CD4-positive, CD25-positive, alpha-beta regulatory T cell (primary cell): ENCODE data around the gene RPL27. TPM values are rescaled to one million over a fixed set of nuclear protein-coding genes. Genes with fewer than 3 reads are reported as not detected.
"Not testable (repeated sequence)": the region's sequence is repeated elsewhere in the genome, so short reads cannot be mapped to it uniquely, and the experiment has no call there.

ENCODE experiments used
- ATAC-seq, 2 donors: fragments of 150-1000 bp; cut with Tn5 transposase; one replicate each; pipeline ENCODE4 v1.10.0; 2021; ENCODE audit warnings: low read depth in 2 of 2, moderate number of reproducible peaks in 2 of 2, moderate library complexity in 1 of 2
- DNase-seq, 3 donors: peaks; one replicate each; pipeline versions ENCODE4 v3.0.0 to v3.0.0-alpha.2; 2012 to 2022; ENCODE audit warnings: mixed read lengths in 1 of 3
- H3K27ac ChIP-seq: one replicate; pipeline ENCODE4 v1.7.0; 2013; ENCODE audit warnings: mild to moderate bottlenecking, low read length; ENCODE audit not compliant: insufficient read depth, poor library complexity, severe bottlenecking
- H3K27me3 ChIP-seq: one replicate; pipeline ENCODE4 v1.7.0; 2013; ENCODE audit warnings: low read length; ENCODE audit not compliant: control insufficient read depth, insufficient read depth
- H3K36me3 ChIP-seq: one replicate; pipeline ENCODE4 v1.7.0; 2013; ENCODE audit warnings: mild to moderate bottlenecking, low read length, moderate library complexity; ENCODE audit not compliant: control insufficient read depth, insufficient read depth
- H3K4me1 ChIP-seq: 2 replicates; pipeline ENCODE4 v1.7.0; 2013; ENCODE audit warnings: mild to moderate bottlenecking, low read length; ENCODE audit not compliant: insufficient read depth, control insufficient read depth, poor library complexity, severe bottlenecking
- H3K4me3 ChIP-seq: one replicate; pipeline ENCODE4 v1.7.0; 2013; ENCODE audit warnings: low read depth, mild to moderate bottlenecking, low read length, moderate library complexity
- H3K9me3 ChIP-seq, 2 experiments: 1 replicate in 1 of 2; 2 replicates in 1 of 2; pipeline ENCODE4 v1.7.0; 2013; ENCODE audit warnings: low read length in 2 of 2, mild to moderate bottlenecking in 1 of 2, moderate library complexity in 1 of 2; ENCODE audit not compliant: control insufficient read depth in 2 of 2
- H3K27ac Mint-ChIP-seq, 3 donors: one replicate each; pipeline ENCODE4 v1.8.0; 2020 to 2022; ENCODE audit warnings: mild to moderate bottlenecking in 3 of 3, mixed read lengths in 3 of 3, moderate library complexity in 2 of 3
- H3K27me3 Mint-ChIP-seq: one replicate; pipeline ENCODE4 v1.8.0; 2022; ENCODE audit warnings: mild to moderate bottlenecking, mixed read lengths
- H3K36me3 Mint-ChIP-seq: one replicate; pipeline ENCODE4 v1.8.0; 2020; ENCODE audit warnings: mixed read lengths
- H3K4me1 Mint-ChIP-seq, 4 donors: one replicate each; pipeline ENCODE4 v1.8.0; 2020 to 2022; ENCODE audit warnings: mixed read lengths in 4 of 4, mild to moderate bottlenecking in 1 of 4
- H3K4me3 Mint-ChIP-seq, 4 donors: one replicate each; pipeline ENCODE4 v1.8.0; 2020 to 2022; ENCODE audit warnings: mild to moderate bottlenecking in 4 of 4, mixed read lengths in 4 of 4, moderate library complexity in 3 of 4
- H3K9me3 Mint-ChIP-seq, 7 donors: one replicate each; pipeline ENCODE4 v1.8.0; 2020 to 2022; ENCODE audit warnings: mixed read lengths in 7 of 7, mild to moderate bottlenecking in 3 of 7, moderate library complexity in 2 of 7
- polyA plus RNA-seq, 4 donors: library from polyadenylated mRNA; unstranded; fragments of 300-500 nt; fragmentation: Illumina TruSeq; gene quantifications; one replicate each; pipeline ENCODE4 v1.2.3, GENCODE V29; 2021
- total RNA-seq: library from RNA; stranded (reverse); gene quantifications from one replicate; pipeline ENCODE4 v1.2.3, GENCODE V29; 2022

RPL27 gene
- total and polyA plus RNA-seq, 5 donors from 2014 or later: 881 to 2,241 (median 1,824) TPM

DNA sequence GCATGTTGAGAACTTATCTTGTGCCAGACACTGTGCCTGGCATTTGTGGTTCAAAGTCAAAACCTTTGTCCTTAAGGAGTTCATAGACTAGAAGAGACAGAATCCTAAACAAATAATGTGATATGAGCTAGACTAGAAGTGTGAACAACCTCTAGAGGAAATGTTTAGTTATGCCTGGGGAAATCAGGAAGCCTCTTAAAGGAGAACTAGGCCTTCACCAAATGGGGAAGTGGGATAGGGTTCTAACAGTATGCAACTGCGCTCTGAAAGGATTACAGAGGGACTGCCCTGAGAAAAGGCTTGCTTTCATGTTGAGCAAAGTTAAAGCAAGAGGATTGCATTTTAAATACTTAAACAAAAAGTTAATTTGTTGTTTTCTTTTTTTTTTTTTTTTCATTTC, 13.0 kb upstream of the RPL27 start:
- no peak overlapping the region for H3K27ac ChIP-seq
- H3K27me3 ChIP-seq: no peaks in the 10 kb centered on the region
- no peak for DNase-seq
- H3K36me3 ChIP-seq: peaks cover 43% of the 10 kb centered on the region
- Mint-ChIP-seq H3K4me3 (peak overlapping the region in 1 of 4 donors; percentile 25), H3K27ac (no peak overlapping the region), H3K4me1 (peaks cover 11 to 38% (median 20%) of the 10 kb centered on the region in 4 donors), H3K36me3 (peaks cover 21% of the 10 kb centered on the region), H3K9me3 (no peaks in the 10 kb centered on the region), H3K27me3 (peaks cover 3% of the 10 kb centered on the region)
- peaks cover 15% of the 10 kb centered on the region for H3K4me1 ChIP-seq
- H3K9me3 ChIP-seq: no peaks in the 10 kb centered on the region
- H3K4me3 ChIP-seq: no peak overlapping the region
- ATAC-seq: no peak

DNA sequence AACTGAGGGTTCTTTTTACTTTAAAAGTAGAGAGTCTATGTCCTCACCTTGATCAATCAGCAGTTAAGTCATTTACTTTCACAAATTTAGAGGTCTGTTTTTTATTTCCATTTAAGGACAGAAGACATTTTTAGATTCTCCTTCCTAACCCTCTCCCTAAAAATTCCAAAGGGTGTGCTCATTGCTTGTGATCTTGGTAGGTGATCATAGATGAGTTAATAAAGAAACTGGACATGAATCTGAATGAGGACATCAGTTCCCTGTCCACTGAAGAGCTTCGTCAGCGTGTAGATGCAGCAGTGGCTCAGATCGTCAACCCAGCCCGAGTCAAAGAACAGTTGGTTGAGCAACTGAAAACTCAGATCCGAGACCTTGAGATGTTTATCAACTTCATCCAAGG, 9.1 kb upstream of the RPL27 start:
- ATAC-seq (no peak), DNase-seq (no peak)
- Histone ChIP-seq H3K9me3 (no peaks in the 10 kb centered on the region), H3K27ac (no peak overlapping the region), H3K36me3 (peaks cover 71% of the 10 kb centered on the region), H3K27me3 (no peaks in the 10 kb centered on the region), H3K4me3 (no peak overlapping the region), H3K4me1 (no peaks in the 10 kb centered on the region)
- H3K9me3 Mint-ChIP-seq: no peaks in the 10 kb centered on the region
- H3K36me3 Mint-ChIP-seq: peaks cover 31% of the 10 kb centered on the region
- peak overlapping the region in 1 of 3 donors; percentile 15 for H3K27ac Mint-ChIP-seq
- H3K4me3 Mint-ChIP-seq: no peak overlapping the region
- H3K27me3 Mint-ChIP-seq: no peaks in the 10 kb centered on the region
- peaks cover 0 to 14% (median 4%) of the 10 kb centered on the region in 4 donors for H3K4me1 Mint-ChIP-seq

DNA sequence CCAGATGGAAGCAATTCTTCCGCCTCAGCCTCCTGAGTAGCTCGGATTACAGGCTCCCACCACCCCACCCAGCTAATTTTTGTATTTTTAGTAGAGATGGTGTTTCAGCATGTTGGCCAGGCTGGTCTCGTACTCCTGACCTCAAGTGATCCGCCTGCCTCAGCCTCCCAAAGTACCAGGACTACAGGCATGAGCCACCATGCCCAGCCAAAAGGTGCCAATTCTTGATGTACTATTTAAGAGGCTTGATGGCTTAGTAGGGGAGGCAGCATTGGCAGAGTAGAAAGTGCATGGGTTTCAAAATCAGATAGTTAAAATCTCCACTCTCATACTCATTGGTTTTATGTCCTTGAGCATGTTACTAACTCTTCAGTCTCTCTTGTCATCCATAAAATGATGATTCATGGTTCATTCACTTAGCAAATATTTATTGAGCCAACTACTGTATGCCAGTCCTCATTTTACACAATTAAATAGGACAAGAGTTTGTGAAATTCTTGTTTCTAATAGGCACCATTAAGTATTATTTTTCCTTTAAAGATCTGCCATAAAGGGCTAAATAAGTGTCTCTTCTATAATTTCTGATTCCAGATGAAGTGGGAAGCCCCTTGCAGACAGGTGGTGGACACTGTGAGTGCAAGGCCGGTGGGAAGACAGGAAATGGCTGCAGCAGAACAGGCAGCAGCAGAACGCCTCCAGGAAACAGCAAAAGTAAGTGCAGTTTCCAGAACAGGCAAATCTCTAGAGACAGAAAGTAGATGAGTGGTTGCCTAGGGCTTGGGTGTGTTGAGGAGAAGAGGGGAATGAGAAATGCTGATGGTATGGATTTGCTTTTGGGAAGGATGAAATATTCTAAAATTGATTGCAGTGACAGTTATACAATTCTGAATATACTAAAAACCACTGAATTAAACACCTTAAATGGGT, 8.2 kb upstream of the RPL27 start:
- DNase-seq (no peak), ATAC-seq (no peak)
- Mint-ChIP-seq H3K9me3 (no peaks in the 10 kb centered on the region), H3K27me3 (no peaks in the 10 kb centered on the region), H3K4me1 (peaks cover 4 to 8% (median 4%) of the 10 kb centered on the region in 4 donors), H3K4me3 (no peak overlapping the region), H3K27ac (peak overlapping the region in 2 of 3 donors; percentile 4 to 15), H3K36me3 (peaks cover 31% of the 10 kb centered on the region)
- H3K36me3 ChIP-seq: peaks cover 74% of the 10 kb centered on the region
- no peak overlapping the region for H3K27ac ChIP-seq
- H3K4me1 ChIP-seq: no peaks in the 10 kb centered on the region
- H3K9me3 ChIP-seq: no peaks in the 10 kb centered on the region
- no peak overlapping the region for H3K4me3 ChIP-seq
- H3K27me3 ChIP-seq: no peaks in the 10 kb centered on the region

DNA sequence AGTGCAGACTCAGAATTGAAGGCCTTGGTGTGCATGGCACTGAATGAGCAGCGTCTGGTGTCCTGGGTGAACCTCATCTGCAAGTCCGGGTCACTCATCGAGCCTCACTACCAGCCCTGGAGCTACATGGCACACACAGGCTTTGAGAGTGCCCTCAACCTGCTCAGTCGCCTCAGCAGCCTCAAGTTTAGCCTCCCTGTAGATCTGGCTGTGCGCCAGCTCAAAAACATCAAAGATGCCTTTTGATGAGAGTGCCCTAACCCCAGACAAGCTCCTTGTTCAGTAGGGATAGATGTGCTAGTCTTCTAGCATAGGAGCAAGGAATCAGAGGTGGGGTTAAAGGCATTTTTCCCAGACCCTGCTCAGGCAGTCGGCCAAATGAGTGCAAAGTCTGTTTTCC, 6.7 kb upstream of the RPL27 start:
- H3K36me3 Mint-ChIP-seq: peaks cover 30% of the 10 kb centered on the region
- H3K27me3 Mint-ChIP-seq: no peaks in the 10 kb centered on the region
- Histone ChIP-seq H3K27me3 (no peaks in the 10 kb centered on the region), H3K9me3 (no peaks in the 10 kb centered on the region), H3K27ac (no peak overlapping the region), H3K36me3 (peaks cover 66% of the 10 kb centered on the region), H3K4me3 (no peak overlapping the region), H3K4me1 (no peaks in the 10 kb centered on the region)
- H3K9me3 Mint-ChIP-seq: no peaks in the 10 kb centered on the region
- no peak for ATAC-seq
- no peak overlapping the region for H3K4me3 Mint-ChIP-seq
- no peak overlapping the region for H3K27ac Mint-ChIP-seq
- DNase-seq: no peak
- H3K4me1 Mint-ChIP-seq: peaks cover 0 to 10% (median 5%) of the 10 kb centered on the region in 4 donors

DNA sequence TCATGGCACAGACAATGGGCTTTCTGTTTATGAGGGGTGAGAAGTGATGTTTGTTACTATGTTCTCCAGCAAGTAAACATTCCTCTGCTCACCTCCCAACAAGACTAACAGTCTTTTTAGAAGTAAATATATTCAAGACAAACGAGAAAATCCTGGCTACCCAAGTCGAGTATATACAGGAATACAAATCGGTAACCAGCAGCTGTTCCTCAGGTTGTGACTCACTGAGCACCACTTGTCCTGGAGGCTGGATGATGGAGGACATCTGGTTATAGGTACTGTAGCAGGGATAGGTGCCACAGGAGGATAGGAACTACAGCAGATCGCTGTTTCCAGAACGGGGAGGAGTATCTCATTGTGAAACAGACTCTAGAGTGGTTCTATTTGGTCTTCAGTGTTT, 5.3 kb upstream of the RPL27 start:
- Mint-ChIP-seq H3K27me3 (peaks cover under 1% of the 10 kb centered on the region), H3K9me3 (no peaks in the 10 kb centered on the region), H3K4me1 (peaks cover 2 to 13% (median 8%) of the 10 kb centered on the region in 4 donors), H3K4me3 (no peak overlapping the region), H3K36me3 (peaks cover 27% of the 10 kb centered on the region), H3K27ac (peak overlapping the region in 1 of 3 donors; percentile 31)
- H3K9me3 ChIP-seq: no peaks in the 10 kb centered on the region
- ATAC-seq (no peak), DNase-seq (no peak)
- peaks cover 54% of the 10 kb centered on the region for H3K36me3 ChIP-seq
- no peak overlapping the region for H3K4me3 ChIP-seq
- no peak overlapping the region for H3K27ac ChIP-seq
- H3K27me3 ChIP-seq: no peaks in the 10 kb centered on the region
- H3K4me1 ChIP-seq: peaks cover 7% of the 10 kb centered on the region

DNA sequence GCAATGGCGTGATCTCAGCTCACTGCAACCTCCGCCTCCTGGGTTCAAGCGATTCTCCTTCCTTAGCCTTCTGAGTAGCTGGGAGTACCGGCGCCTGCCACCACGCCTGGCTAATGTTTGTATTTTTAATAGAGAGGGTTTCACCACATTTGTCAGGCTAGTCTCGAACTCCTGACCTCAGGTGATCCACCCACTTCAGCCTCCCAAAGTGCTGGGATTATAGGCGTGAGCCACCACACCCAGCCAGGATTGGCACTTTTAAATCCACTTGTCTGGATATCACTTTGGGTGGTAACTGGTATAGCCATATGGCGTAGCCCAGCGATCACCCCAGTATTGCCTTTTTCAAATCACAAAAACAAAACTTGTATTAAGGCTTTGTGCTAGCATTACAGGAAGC, 4.3 kb upstream of the RPL27 start:
- Mint-ChIP-seq H3K27ac (peak overlapping the region in 1 of 3 donors; percentile 49), H3K4me1 (peaks cover 5 to 20% (median 15%) of the 10 kb centered on the region in 4 donors), H3K36me3 (peaks cover 22% of the 10 kb centered on the region)
- not testable (repeated sequence) for H3K27me3 Mint-ChIP-seq, H3K4me3 Mint-ChIP-seq, H3K9me3 ChIP-seq, DNase-seq, ATAC-seq, H3K4me3 ChIP-seq, H3K27me3 ChIP-seq, H3K27ac ChIP-seq, H3K9me3 Mint-ChIP-seq
- peaks cover 44% of the 10 kb centered on the region for H3K36me3 ChIP-seq
- peaks cover 12% of the 10 kb centered on the region for H3K4me1 ChIP-seq

DNA sequence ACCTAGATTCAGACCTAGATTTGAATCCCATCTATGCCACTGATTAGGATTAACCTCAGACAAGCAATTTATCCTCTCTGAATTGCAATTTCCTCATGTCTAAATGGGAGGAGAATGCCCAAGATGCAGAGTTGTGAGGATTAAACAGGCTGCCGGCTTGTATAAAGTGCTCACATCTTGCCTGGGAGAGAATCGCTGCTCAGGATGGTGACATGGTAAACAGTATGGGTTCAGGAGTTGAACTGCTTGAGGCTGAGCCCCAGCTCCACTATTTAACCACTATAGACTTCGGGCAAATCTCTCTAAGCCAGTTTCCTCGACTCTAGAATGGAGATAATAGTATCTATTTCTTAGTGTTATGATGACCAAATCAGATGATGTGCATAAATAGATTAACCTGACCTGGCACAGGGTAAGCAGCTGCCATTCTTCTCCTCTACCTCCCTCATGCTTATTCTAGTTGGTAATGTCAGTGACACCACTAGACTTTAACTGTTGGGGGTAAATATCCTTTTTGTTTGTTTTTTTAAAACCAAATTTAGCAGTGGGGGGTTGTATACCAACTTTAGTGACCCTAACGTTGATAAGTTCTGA, 732 bp upstream of the RPL27 start:
- H3K27ac ChIP-seq: peak overlapping the region; percentile 96
- H3K36me3 ChIP-seq: peaks cover 29% of the 10 kb centered on the region
- H3K4me3 ChIP-seq: peak overlapping the region; percentile 54
- peaks cover 20% of the 10 kb centered on the region for H3K4me1 ChIP-seq
- Mint-ChIP-seq H3K4me1 (peaks cover 5 to 38% (median 25%) of the 10 kb centered on the region in 4 donors), H3K27ac (peak overlapping the region; percentile 96 to 99 (median 99)), H3K9me3 (no peaks in the 10 kb centered on the region), H3K4me3 (peak overlapping the region; percentile 85 to 98 (median 95)), H3K36me3 (peaks cover 22% of the 10 kb centered on the region), H3K27me3 (peaks cover 9% of the 10 kb centered on the region)
- ATAC-seq: no peak
- no peaks in the 10 kb centered on the region for H3K27me3 ChIP-seq
- H3K9me3 ChIP-seq: no peaks in the 10 kb centered on the region
- DNase-seq: no peak
